HFFc6 (cell line): ENCODE results near the gene RIPOR3. TPM values are rescaled to one million over a fixed set of nuclear protein-coding genes. Genes with fewer than 3 reads are reported as not detected.

Source experiments
- DNase-seq: peaks from one replicate; pipeline ENCODE4 v3.0.0-alpha.2; 2018
- H3K27ac Mint-ChIP-seq: 2 replicates; pipeline ENCODE4 v1.8.0; 2020; ENCODE audit warnings: mild to moderate bottlenecking, mixed read lengths
- H3K27me3 Mint-ChIP-seq: 2 replicates; pipeline ENCODE4 v1.8.0; 2021; ENCODE audit warnings: mild to moderate bottlenecking, moderate library complexity, mixed read lengths; ENCODE audit not compliant: insufficient read depth
- H3K36me3 Mint-ChIP-seq: 2 replicates; pipeline ENCODE4 v1.8.0; 2021; ENCODE audit warnings: low read depth, mixed read lengths
- H3K4me1 Mint-ChIP-seq: 2 replicates; pipeline ENCODE4 v1.8.0; 2020; ENCODE audit warnings: low read depth, mixed read lengths
- H3K4me3 Mint-ChIP-seq: 2 replicates; pipeline ENCODE4 v1.8.0; 2020; ENCODE audit warnings: mild to moderate bottlenecking, moderate library complexity, mixed read lengths
- H3K9me3 Mint-ChIP-seq: 2 replicates; pipeline ENCODE4 v1.8.0; 2020; ENCODE audit warnings: mild to moderate bottlenecking, mixed read lengths
- total RNA-seq, 6 experiments: library from RNA; stranded (reverse); fragmentation: NEBNext Ultra II Directional; extraction: Animal tissue kit (Norgen Biotek cat#: 25700); gene quantifications; 2 replicates in 1 of 6; 3 replicates in 5 of 6; pipeline ENCODE4 v1.2.3, GENCODE V29; 2021
- TF ChIP-seq, protein P1 (sequence below): fragments of 200-600 bp; sonication (generic); IDR thresholded peaks from 2 replicates; pipeline ENCODE4 v1.5.0; 2021; ENCODE audit warnings: antibody characterized with exemption, mild to moderate bottlenecking

RIPOR3 gene
- total RNA-seq, 6 experiments from 2014 or later, result 0.07 to 0.25 (median 0.11) TPM

DNA sequence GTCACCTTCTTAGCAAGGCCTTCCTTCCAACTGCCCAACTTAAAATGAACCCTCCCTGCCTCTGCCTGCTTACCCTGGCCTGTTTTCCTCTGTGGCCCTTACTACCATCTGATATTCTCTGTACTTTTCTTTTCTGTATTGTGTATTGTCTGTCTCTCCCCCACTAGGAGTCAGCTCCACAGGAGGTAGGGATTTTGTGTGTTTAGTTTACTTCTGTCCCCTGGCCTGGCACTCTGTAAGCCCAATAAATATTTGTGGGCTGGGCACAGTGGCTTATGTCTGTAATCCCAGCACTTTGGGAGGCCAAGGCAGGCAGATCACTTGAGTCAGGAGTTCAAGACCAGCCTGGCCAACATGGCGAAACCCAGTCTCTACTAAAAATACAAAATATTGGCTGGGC, 72.8 kb downstream of the RIPOR3 start:
- peaks cover 6% of the 10 kb centered on the region for H3K27me3 Mint-ChIP-seq
- H3K4me3 Mint-ChIP-seq, result no peak overlapping the region
- no peak for DNase-seq
- peaks cover 7% of the 10 kb centered on the region for H3K4me1 Mint-ChIP-seq
- H3K27ac Mint-ChIP-seq, result no peak overlapping the region
- TF ChIP-seq, protein P1, sequence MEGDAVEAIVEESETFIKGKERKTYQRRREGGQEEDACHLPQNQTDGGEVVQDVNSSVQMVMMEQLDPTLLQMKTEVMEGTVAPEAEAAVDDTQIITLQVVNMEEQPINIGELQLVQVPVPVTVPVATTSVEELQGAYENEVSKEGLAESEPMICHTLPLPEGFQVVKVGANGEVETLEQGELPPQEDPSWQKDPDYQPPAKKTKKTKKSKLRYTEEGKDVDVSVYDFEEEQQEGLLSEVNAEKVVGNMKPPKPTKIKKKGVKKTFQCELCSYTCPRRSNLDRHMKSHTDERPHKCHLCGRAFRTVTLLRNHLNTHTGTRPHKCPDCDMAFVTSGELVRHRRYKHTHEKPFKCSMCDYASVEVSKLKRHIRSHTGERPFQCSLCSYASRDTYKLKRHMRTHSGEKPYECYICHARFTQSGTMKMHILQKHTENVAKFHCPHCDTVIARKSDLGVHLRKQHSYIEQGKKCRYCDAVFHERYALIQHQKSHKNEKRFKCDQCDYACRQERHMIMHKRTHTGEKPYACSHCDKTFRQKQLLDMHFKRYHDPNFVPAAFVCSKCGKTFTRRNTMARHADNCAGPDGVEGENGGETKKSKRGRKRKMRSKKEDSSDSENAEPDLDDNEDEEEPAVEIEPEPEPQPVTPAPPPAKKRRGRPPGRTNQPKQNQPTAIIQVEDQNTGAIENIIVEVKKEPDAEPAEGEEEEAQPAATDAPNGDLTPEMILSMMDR, result no peak
- H3K36me3 Mint-ChIP-seq, result peaks cover 8% of the 10 kb centered on the region
- peaks cover 13% of the 10 kb centered on the region; the same call in 1 of the 2 replicates for H3K9me3 Mint-ChIP-seq

DNA sequence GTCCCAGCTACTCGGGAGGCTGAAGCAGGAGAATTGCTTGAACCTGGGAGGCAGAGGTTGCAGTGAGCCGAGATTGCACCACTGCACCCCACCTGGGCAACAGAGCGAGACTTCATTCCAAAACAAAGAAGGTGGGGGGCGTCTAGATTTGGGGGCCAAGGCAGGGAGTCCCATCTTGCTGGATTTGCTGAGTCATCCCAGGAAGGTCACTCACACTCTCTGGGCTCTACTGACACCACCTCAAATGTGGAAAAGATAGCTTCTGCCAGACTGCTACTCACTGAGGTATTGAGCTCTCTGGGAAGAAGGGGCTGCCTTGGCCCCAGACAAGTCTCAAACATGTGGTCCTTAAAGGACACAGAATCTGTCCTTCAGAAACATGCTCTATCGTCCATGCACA, 74.3 kb downstream of the RIPOR3 start:
- H3K9me3 Mint-ChIP-seq, result peaks cover 13% of the 10 kb centered on the region; the same call in 1 of the 2 replicates

DNA sequence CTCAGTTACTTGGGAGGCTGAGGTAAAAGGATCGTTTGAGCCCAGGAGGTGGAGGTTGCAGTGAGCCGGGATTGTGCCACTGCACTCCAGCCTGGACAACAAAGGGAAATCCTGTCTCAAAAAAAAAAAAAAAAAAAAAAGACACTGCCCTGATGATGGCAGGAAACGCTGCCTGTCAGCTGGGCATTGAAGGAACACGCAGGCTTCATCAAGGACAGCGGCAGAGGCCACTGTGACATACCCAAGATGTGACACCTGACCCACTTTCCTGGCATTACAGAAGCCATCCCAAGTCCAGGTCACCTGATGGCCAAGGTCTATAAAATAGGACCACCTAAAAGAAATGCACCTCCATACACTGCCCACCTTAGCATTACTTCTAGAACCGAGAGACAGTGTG, 75.9 kb downstream of the RIPOR3 start:
- TF ChIP-seq, protein P1, result no peak
- Mint-ChIP-seq H3K9me3 (no peaks in the 10 kb centered on the region), H3K27ac (no peak overlapping the region), H3K4me1 (peaks cover 7% of the 10 kb centered on the region), H3K27me3 (peaks cover 4% of the 10 kb centered on the region), H3K36me3 (no peaks in the 10 kb centered on the region), H3K4me3 (no peak overlapping the region)
- DNase-seq, result no peak

More for the DNA sequence above, 74.3 kb downstream of the RIPOR3 start:
- Mint-ChIP-seq H3K36me3 (peaks cover 8% of the 10 kb centered on the region), H3K27me3 (peaks cover 6% of the 10 kb centered on the region), H3K4me3 (no peak overlapping the region), H3K4me1 (peaks cover 7% of the 10 kb centered on the region), H3K27ac (no peak overlapping the region)
- no peak for DNase-seq
- TF ChIP-seq, protein P1, result no peak

DNA sequence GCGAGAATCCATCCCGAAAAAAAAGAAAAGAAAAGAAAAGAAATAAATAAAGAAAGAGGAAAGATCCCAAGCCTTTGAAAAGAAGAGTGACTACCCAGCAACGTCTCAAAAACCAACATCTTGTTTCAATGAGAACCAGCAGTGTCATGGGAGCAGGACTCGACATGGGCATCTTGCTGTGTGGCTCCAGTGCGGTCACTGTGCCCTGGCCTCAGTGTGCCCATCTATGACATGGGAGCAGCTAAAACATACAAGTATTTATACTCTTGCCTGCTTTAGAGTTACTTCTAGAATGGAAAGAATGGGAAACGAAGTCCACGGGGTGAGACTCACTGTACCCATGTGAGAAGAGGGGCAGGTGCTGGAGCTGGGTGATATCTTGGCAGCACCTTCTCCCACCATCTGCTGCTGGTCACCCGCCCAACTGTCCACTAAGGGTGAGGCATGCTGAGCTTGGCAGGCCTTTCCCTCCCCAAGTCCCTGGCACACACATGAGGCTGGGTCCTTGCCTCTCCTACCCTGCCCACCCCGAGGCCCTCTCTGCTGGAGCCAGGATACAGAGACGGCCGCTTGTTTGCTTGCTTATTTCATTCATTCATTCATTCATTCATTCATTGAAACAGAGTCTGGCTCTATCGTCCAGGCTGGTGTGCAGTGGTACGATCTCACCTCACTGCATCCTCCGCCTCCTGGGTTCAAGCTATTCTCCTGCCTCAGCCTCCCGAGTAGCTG, 77.7 kb downstream of the RIPOR3 start:
- no peaks in the 10 kb centered on the region for H3K36me3 Mint-ChIP-seq
- H3K9me3 Mint-ChIP-seq, result no peaks in the 10 kb centered on the region
- TF ChIP-seq, protein P1, result no peak
- peaks cover 4% of the 10 kb centered on the region for H3K27me3 Mint-ChIP-seq
- H3K4me1 Mint-ChIP-seq, result no peaks in the 10 kb centered on the region; the same call in 1 of the 2 replicates
- no peak overlapping the region for H3K27ac Mint-ChIP-seq
- no peak for DNase-seq
- no peak overlapping the region for H3K4me3 Mint-ChIP-seq

DNA sequence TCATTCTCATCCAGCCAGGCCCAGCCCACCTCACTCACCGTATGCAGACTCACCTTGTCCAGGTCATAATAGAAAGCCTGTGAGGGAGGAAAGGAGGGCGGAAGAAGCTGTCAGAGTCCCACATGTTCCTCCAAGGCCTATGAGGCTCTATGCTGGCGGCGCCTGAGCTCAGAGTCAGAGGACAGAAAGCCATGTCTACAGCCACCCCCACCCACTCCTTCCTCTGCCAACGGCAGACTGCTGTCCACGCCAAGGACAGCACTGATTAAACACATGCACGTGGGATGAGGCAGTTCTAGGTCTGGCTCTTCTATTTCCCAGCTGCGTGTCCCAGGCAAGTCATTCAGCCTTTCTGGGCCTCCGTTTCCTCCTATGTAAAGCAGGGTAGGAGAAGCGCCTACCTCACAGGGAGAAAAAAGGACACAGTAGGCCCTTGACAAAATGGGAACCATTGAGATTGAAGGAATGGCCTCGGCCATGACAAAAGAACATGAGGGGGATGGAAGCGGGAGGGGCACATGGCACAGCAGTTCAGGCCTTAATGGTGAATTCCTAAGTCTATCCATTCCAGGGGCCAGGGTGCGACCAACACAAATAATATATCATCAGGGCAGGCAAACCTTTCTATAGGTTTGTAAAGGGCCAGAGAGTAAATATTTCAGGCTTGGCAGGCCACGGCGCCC, 80.1 kb downstream of the RIPOR3 start:
- Mint-ChIP-seq H3K4me1 (no peaks in the 10 kb centered on the region; the same call in 1 of the 2 replicates), H3K27ac (no peak overlapping the region), H3K4me3 (no peak overlapping the region), H3K36me3 (no peaks in the 10 kb centered on the region), H3K9me3 (no peaks in the 10 kb centered on the region), H3K27me3 (peaks cover 9% of the 10 kb centered on the region)
- no peak for DNase-seq
- TF ChIP-seq, protein P1, result no peak
